ENCODE measurements around the gene THSD7A.

THSD7A gene

GRCh38 chr7:11831736-11832495, at the start of gene THSD7A:
THSD7A (minus strand) TSS chr7:11832198; CDS start chr7:11831946, 252 bp downstream.
- DNase-seq (ENCODE audit: insufficient read length, low spot score) (peak; percentile 14), FAIRE-seq (no peak)
- no peak for TF ChIP-seq CTCF (IDR thresholded peaks at IDR 0.05; ENCODE audit: insufficient read depth, missing control alignments)

- no peak for FAIRE-seq
- DNase-seq (ENCODE audit: insufficient read length, low spot score) = no peak
- no peak for TF ChIP-seq CTCF (IDR thresholded peaks at IDR 0.05; ENCODE audit: insufficient read depth, missing control alignments)
These were observed 49.7 kb upstream of the THSD7A start for GRCh38 chr7:11881680-11882079.

- DNase-seq (ENCODE audit: insufficient read length, low spot score) = no peak
- no peak for FAIRE-seq
- no peak for TF ChIP-seq CTCF (IDR thresholded peaks at IDR 0.05; ENCODE audit: insufficient read depth, missing control alignments)
These were observed 43.6 kb upstream of the THSD7A start for GRCh38 chr7:11875635-11876034.

- FAIRE-seq (no peak), DNase-seq (ENCODE audit: insufficient read length, low spot score) (no peak)
- TF ChIP-seq CTCF (IDR thresholded peaks at IDR 0.05; ENCODE audit: insufficient read depth, missing control alignments) = no peak
These were observed 33.7 kb upstream of the THSD7A start for GRCh38 chr7:11865671-11866070.

GRCh38 chr7:11858622-11859302, 26.8 kb upstream of the THSD7A start:
- no peak for TF ChIP-seq CTCF (IDR thresholded peaks at IDR 0.05; ENCODE audit: insufficient read depth, missing control alignments)
- FAIRE-seq (no peak), DNase-seq (ENCODE audit: insufficient read length, low spot score) (no peak)

DNA sequence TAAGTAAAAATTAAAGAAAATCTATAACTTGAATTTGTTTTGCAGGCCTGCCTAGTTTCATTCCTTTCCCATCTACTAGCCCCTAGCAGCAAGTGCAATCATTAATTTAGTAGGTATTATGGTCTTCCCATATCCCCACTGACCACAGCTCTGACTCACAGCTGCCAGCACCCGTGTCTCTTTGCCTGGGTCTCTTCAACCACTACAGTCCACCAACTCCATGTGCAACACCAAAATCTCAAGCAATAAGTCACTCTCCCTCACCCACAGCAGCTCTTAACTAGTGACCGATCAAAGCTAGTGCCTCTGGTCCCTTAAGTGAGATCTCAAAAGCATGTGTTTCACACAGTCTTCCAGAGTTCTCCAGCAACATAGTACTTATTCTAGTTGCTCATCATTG, 26.0 kb upstream of the THSD7A start:
- FAIRE-seq = no peak
- DNase-seq (ENCODE audit: insufficient read length, low spot score) = no peak

More for the DNA sequence above, 26.0 kb upstream of the THSD7A start:
- no peak for TF ChIP-seq CTCF (IDR thresholded peaks at IDR 0.05; ENCODE audit: insufficient read depth, missing control alignments)
